Epidermal melanocyte (primary cell): ENCODE measurements around the gene IRX2.

Experiments used
- DNase-seq: peaks from one replicate; pipeline ENCODE4 v3.0.0; 2011; ENCODE audit warnings: low spot score; ENCODE audit not compliant: insufficient read length

The IRX2 gene

GRCh38 chr5:2756211-2757152 is 5.0 kb upstream of the IRX2 start:
- no peak for DNase-seq

GRCh38 chr5:2755681-2756171 is 4.2 kb upstream of the IRX2 start:
- DNase-seq, result no peak

- no peak for DNase-seq
These were observed 3.7 kb upstream of the IRX2 start for GRCh38 chr5:2755076-2755680.

- no peak for DNase-seq
These were observed 3.2 kb upstream of the IRX2 start for GRCh38 chr5:2754581-2755075.

- DNase-seq, result no peak
These were observed 2.3 kb upstream of the IRX2 start for GRCh38 chr5:2753452-2754420.

- no peak for DNase-seq
These were observed 1.5 kb upstream of the IRX2 start for GRCh38 chr5:2752821-2753439.

- no peak for DNase-seq
These were observed 763 bp upstream of the IRX2 start for GRCh38 chr5:2752059-2752820.

- DNase-seq, result no peak
These were observed 566 bp downstream of the IRX2 start for GRCh38 chr5:2750758-2751464.

GRCh38 chr5:2750026-2750757 is 1.3 kb downstream of the IRX2 start:
- DNase-seq, result no peak

- no peak for DNase-seq
These were observed 1.9 kb downstream of the IRX2 start for GRCh38 chr5:2749514-2750025.

- no peak for DNase-seq
These were observed 2.5 kb downstream of the IRX2 start for GRCh38 chr5:2748861-2749513.

GRCh38 chr5:2748179-2748860 is 3.2 kb downstream of the IRX2 start:
- no peak for DNase-seq

GRCh38 chr5:2747363-2748162 is 3.9 kb downstream of the IRX2 start:
- no peak for DNase-seq

- no peak for DNase-seq
These were observed 4.9 kb downstream of the IRX2 start for GRCh38 chr5:2746561-2747032.

- DNase-seq, result no peak
These were observed 7.0 kb downstream of the IRX2 start for GRCh38 chr5:2744485-2744884.

- no peak for DNase-seq
These were observed 8.4 kb downstream of the IRX2 start for GRCh38 chr5:2742921-2743679.
